IMR-90 (cell line): Measurements from ENCODE around the gene DNAH9. TPM values are rescaled to one million over a fixed set of nuclear protein-coding genes. Genes with fewer than 3 reads are reported as not detected.

Experiments
- ATAC-seq: fragments of 200-7000 bp; cut with Tn5 transposase; 2 replicates; pipeline ENCODE4 v1.9.1; 2020; ENCODE audit warnings: low read depth, mild to moderate bottlenecking, moderate library complexity
- BruUV-seq: library from RNA; stranded (reverse); fragments of 400-500 nt; replicated peaks from 2 replicates; lab custom pipeline; 2021; lab: Mats Ljungman, UMichigan
- CTCF ChIA-PET: fragments of 300-600 bp; formaldehyde crosslinking; extraction: SDS; loops from one replicate; lab custom pipeline; 2021; ENCODE audit warnings: antibody characterized with exemption; lab: Yijun Ruan, JAX
- POLR2A ChIA-PET: fragments of 300-600 bp; sonication (Branson Sonifier 250); formaldehyde crosslinking; loops from one replicate; lab custom pipeline; 2022; ENCODE audit warnings: antibody characterized with exemption; ENCODE audit not compliant: unreplicated experiment; lab: Charles Lee
- DNase-seq: peaks from one replicate; pipeline ENCODE4 v3.0.0; 2013
- H2AFZ ChIP-seq: replicated peaks from 2 replicates; pipeline ENCODE3; 2013; ENCODE audit warnings: low read length, mild to moderate bottlenecking; ENCODE audit not compliant: poor library complexity
- H2AK5ac ChIP-seq: 2 replicates; pipeline ENCODE4 v1.6.1; 2013; ENCODE audit warnings: low read depth, low read length, inconsistent platforms
- H2AK9ac ChIP-seq: replicated peaks from 2 replicates; pipeline ENCODE3; 2013; ENCODE audit warnings: mild to moderate bottlenecking, low read depth, low read length, moderate library complexity; ENCODE audit not compliant: poor library complexity
- H2BK120ac ChIP-seq: 2 replicates; pipeline ENCODE4 v1.6.1; 2013; ENCODE audit warnings: low read depth, low read length, inconsistent platforms
- H2BK15ac ChIP-seq: 3 replicates; pipeline ENCODE4 v1.6.1; 2013; ENCODE audit warnings: low read depth, low read length, inconsistent platforms
- H2BK20ac ChIP-seq: 2 replicates; pipeline ENCODE4 v1.6.1; 2013; ENCODE audit warnings: low read depth, mild to moderate bottlenecking, inconsistent platforms, low read length, moderate library complexity
- H2BK5ac ChIP-seq: 2 replicates; pipeline ENCODE4 v1.6.1; 2013; ENCODE audit warnings: mild to moderate bottlenecking, low read depth, low read length, inconsistent platforms; ENCODE audit not compliant: poor library complexity, severe bottlenecking
- H3K14ac ChIP-seq: replicated peaks from 2 replicates; pipeline ENCODE4 v1.6.1; 2013; ENCODE audit warnings: low read depth, low read length, inconsistent platforms
- H3K18ac ChIP-seq: 2 replicates; pipeline ENCODE4 v1.6.1; 2013; ENCODE audit warnings: low read depth, low read length, control low read depth
- H3K23ac ChIP-seq: 2 replicates; pipeline ENCODE4 v1.6.1; 2013; ENCODE audit warnings: low read depth, low read length, inconsistent platforms
- H3K27ac ChIP-seq: 2 replicates; pipeline ENCODE4 v1.5.1; 2013; ENCODE audit warnings: mild to moderate bottlenecking, control low read depth, low read length; ENCODE audit not compliant: insufficient read depth
- H3K27me3 ChIP-seq: 2 replicates; pipeline ENCODE4 v1.6.1; 2013; ENCODE audit warnings: low read length; ENCODE audit not compliant: control insufficient read depth, insufficient read depth
- H3K36me3 ChIP-seq: 2 replicates; pipeline ENCODE4 v1.6.1; 2013; ENCODE audit warnings: low read length, mixed read lengths; ENCODE audit not compliant: control insufficient read depth, insufficient read depth
- H3K4ac ChIP-seq: 2 replicates; pipeline ENCODE4 v1.6.1; 2013; ENCODE audit warnings: low read depth, low read length, inconsistent platforms
- H3K4me1 ChIP-seq: 2 replicates; pipeline ENCODE4 v1.6.1; 2013; ENCODE audit warnings: low read length, mixed read lengths; ENCODE audit not compliant: control insufficient read depth, insufficient read depth
- H3K4me2 ChIP-seq: 2 replicates; pipeline ENCODE4 v1.6.1; 2013; ENCODE audit warnings: low read depth, mild to moderate bottlenecking, control low read depth, low read length, moderate library complexity
- H3K4me3 ChIP-seq: 2 replicates; pipeline ENCODE4 v1.5.1; 2013; ENCODE audit warnings: low read depth, mild to moderate bottlenecking, control low read depth, low read length, moderate library complexity; ENCODE audit not compliant: insufficient read depth
- H3K56ac ChIP-seq: 2 replicates; pipeline ENCODE4 v1.6.1; 2013; ENCODE audit warnings: low read length, inconsistent platforms; ENCODE audit not compliant: insufficient read depth; ENCODE audit errors: extremely low read depth
- H3K79me1 ChIP-seq, 2 experiments: 2 replicates each; pipeline ENCODE4 v1.6.1; 2013; ENCODE audit warnings: low read length in 2 of 2, inconsistent platforms in 1 of 2, low read depth in 1 of 2
- H3K9ac ChIP-seq: 2 replicates; pipeline ENCODE4 v1.6.1; 2013; ENCODE audit warnings: low read depth, low read length, control low read depth
- H3K9me1 ChIP-seq: 2 replicates; pipeline ENCODE4 v1.6.1; 2013; ENCODE audit warnings: low read length, inconsistent platforms; ENCODE audit not compliant: insufficient read depth
- H3K9me3 ChIP-seq: 2 replicates; pipeline ENCODE4 v1.6.1; 2013; ENCODE audit warnings: low read length; ENCODE audit not compliant: control insufficient read depth, insufficient read depth
- H4K20me1 ChIP-seq: 2 replicates; pipeline ENCODE4 v1.6.1; 2013; ENCODE audit warnings: low read length, inconsistent platforms; ENCODE audit not compliant: insufficient read depth
- H4K5ac ChIP-seq: 2 replicates; pipeline ENCODE4 v1.6.1; 2013; ENCODE audit warnings: mild to moderate bottlenecking, low read depth, low read length, control low read depth
- H4K8ac ChIP-seq, 2 experiments: 2 replicates each; pipeline ENCODE4 v1.6.1; 2013; ENCODE audit warnings: low read depth in 2 of 2, low read length in 2 of 2, control low read depth in 1 of 2, inconsistent platforms in 1 of 2
- H4K91ac ChIP-seq: 2 replicates; pipeline ENCODE4 v1.6.1; 2013; ENCODE audit warnings: low read depth, low read length, inconsistent platforms; ENCODE audit not compliant: insufficient read depth
- BHLHE40 ChIP-seq: fragments of 150-350 bp; IDR thresholded peaks from 2 replicates; pipeline ENCODE4 v1.6.1; 2016; ENCODE audit warnings: mild to moderate bottlenecking, low read depth, low read length
- CEBPB ChIP-seq: IDR thresholded peaks from 2 replicates; pipeline ENCODE4 v1.6.1; 2012; ENCODE audit warnings: low read depth, low read length, improper control_type of control experiment
- CHD1 ChIP-seq: IDR thresholded peaks from 2 replicates; pipeline ENCODE4 v1.6.1; 2012; ENCODE audit warnings: low read depth, low read length, improper control_type of control experiment
- CTCF ChIP-seq: conservative IDR thresholded peaks from 2 replicates; pipeline ENCODE4 v1.5.1; 2012; ENCODE audit warnings: mild to moderate bottlenecking, low read depth, low read length, improper control_type of control experiment
- ELK1 ChIP-seq: fragments of 150-350 bp; IDR thresholded peaks from 2 replicates; pipeline ENCODE4 v1.6.1; 2016; ENCODE audit warnings: low read depth, mild to moderate bottlenecking, low read length, moderate library complexity, borderline replicate concordance
- FOS ChIP-seq: fragments of 150-350 bp; IDR thresholded peaks from 2 replicates; pipeline ENCODE4 v1.6.1; 2016; ENCODE audit warnings: low read depth, low read length
- MAFK ChIP-seq: IDR thresholded peaks from 2 replicates; pipeline ENCODE4 v1.6.1; 2012; ENCODE audit warnings: low read depth, low read length, improper control_type of control experiment
- MAZ ChIP-seq: IDR thresholded peaks from 2 replicates; pipeline ENCODE4 v1.6.1; 2012; ENCODE audit warnings: low read depth, mild to moderate bottlenecking, low read length, improper control_type of control experiment, moderate library complexity, borderline replicate concordance
- MXI1 ChIP-seq: IDR thresholded peaks from 2 replicates; pipeline ENCODE4 v1.6.1; 2012; ENCODE audit warnings: low read depth, mild to moderate bottlenecking, low read length, moderate library complexity, borderline replicate concordance
- NFE2L2 ChIP-seq: fragments of 150-350 bp; IDR thresholded peaks from 2 replicates; pipeline ENCODE4 v1.6.1; 2016; ENCODE audit warnings: low read depth, mild to moderate bottlenecking, low read length
- POLR2A ChIP-seq: IDR thresholded peaks from 2 replicates; pipeline ENCODE4 v1.6.1; 2012; ENCODE audit warnings: mild to moderate bottlenecking, low read depth, low read length
- RAD21 ChIP-seq: IDR thresholded peaks from 2 replicates; pipeline ENCODE4 v1.6.1; 2012; ENCODE audit warnings: low read length, improper control_type of control experiment
- RCOR1 ChIP-seq: IDR thresholded peaks from 2 replicates; pipeline ENCODE4 v1.6.1; 2012; ENCODE audit warnings: mild to moderate bottlenecking, low read length, improper control_type of control experiment; ENCODE audit not compliant: insufficient replicate concordance
- RFX5 ChIP-seq: IDR thresholded peaks from 2 replicates; pipeline ENCODE4 v1.8.0; 2012; ENCODE audit warnings: low read depth, mild to moderate bottlenecking, low read length, moderate library complexity
- SMC3 ChIP-seq: fragments of 150-350 bp; IDR thresholded peaks from 2 replicates; pipeline ENCODE4 v1.6.1; 2016; ENCODE audit warnings: low read depth, mild to moderate bottlenecking, antibody characterized with exemption, low read length, moderate library complexity
- USF2 ChIP-seq: fragments of 150-350 bp; IDR thresholded peaks from 2 replicates; pipeline ENCODE4 v1.6.1; 2017; ENCODE audit warnings: mild to moderate bottlenecking, antibody characterized with exemption, low read length, low read depth
- WGBS, 2 experiments: methylation state at CpG; one replicate each; pipeline versions ENCODE4 v1.1.5 to v1.1.7; 2013; ENCODE audit warnings: missing lambda C conversion rate in 2 of 2; ENCODE audit not compliant: insufficient read length in 1 of 2; ENCODE audit errors: extremely low coverage in 2 of 2; 5-methylcytosine and 5-hydroxymethylcytosine counted together
- dilution Hi-C: fragments of 300-500 bp; cut with HindIII; formaldehyde crosslinking; loops from one replicate; pipeline ENCODE4 v1.14.3; 2018; ENCODE audit warnings: low sequenced_read_pairs; ENCODE audit not compliant: unreplicated experiment
- in situ Hi-C: fragments of 300-500 bp; cut with MboI; formaldehyde crosslinking; loops from 3 replicates; pipeline ENCODE4 v1.14.3; 2019; ENCODE audit warnings: low sequenced_read_pairs, inconsistent platforms, mixed read lengths
- intact Hi-C: fragments of 100-400 bp; cut with micrococcal nuclease; formaldehyde crosslinking; loops from 2 replicates; pipeline ENCODE4 v1.10.0; 2022
- polyA plus RNA-seq, 3 experiments: library from polyadenylated mRNA; depleted of rRNA; stranded (reverse); fragments of >200 nt; gene quantifications; 2 replicates each; pipeline ENCODE4 v1.2.3, GENCODE V29; 2012; ENCODE audit warnings: low replicate concordance in 1 of 3
- total RNA-seq: library from RNA; depleted of rRNA; stranded (reverse); fragments of >200 nt; gene quantifications from 2 replicates; pipeline ENCODE4 v1.2.3, GENCODE V29; 2012

Gene DNAH9
- total and polyA plus RNA-seq, 2 of the 4 experiments (the other 2 are of a cell fraction) = not detected

GRCh38 chr17:11940904-11941303, 342.6 kb downstream of the DNAH9 start:
- ChIA-PET CTCF (no interaction called here), POLR2A (no interaction called here)
- H3K36me3 ChIP-seq = no peaks in the 10 kb centered on the region
- no peak overlapping the region for H3K4me2 ChIP-seq
- dilution Hi-C loops (no loop called here), intact Hi-C loops (no loop called here), in situ Hi-C loops (no loop called here)
- no peak overlapping the region for H2AFZ ChIP-seq
- H3K18ac ChIP-seq = no peak overlapping the region
- 43% methylated on average over 2 of the region's 2 CpGs; no CpG with 5 or more reads in 1 of the 2 experiments for WGBS, 2 experiments
- no TSS peak for BruUV-seq
- no peak overlapping the region for H4K91ac ChIP-seq
- no peak overlapping the region for H3K56ac ChIP-seq
- no peak overlapping the region for H3K14ac ChIP-seq
- ATAC-seq (no peak), DNase-seq (no peak)
- H2AK9ac ChIP-seq = no peak overlapping the region
- no peak overlapping the region for H3K4me3 ChIP-seq
- no peaks in the 10 kb centered on the region for H4K20me1 ChIP-seq
- no peak overlapping the region for H3K4ac ChIP-seq
- H3K9me3 ChIP-seq = no peaks in the 10 kb centered on the region
- no peaks in the 10 kb centered on the region for H3K4me1 ChIP-seq
- H3K27ac ChIP-seq = no peak overlapping the region
- H4K8ac ChIP-seq = no peak overlapping the region
- H3K79me1 ChIP-seq = no peaks in the 10 kb centered on the region
- H2BK20ac ChIP-seq = no peak overlapping the region
- no peak overlapping the region for H2BK5ac ChIP-seq
- no peak overlapping the region for H2BK15ac ChIP-seq
- H3K9ac ChIP-seq = no peak overlapping the region
- no peaks in the 10 kb centered on the region for H3K27me3 ChIP-seq
- no peak overlapping the region for H3K23ac ChIP-seq
- no peak for TF ChIP-seq MAFK
- no peak for TF ChIP-seq CHD1
- no peak for TF ChIP-seq CTCF
- TF ChIP-seq RCOR1 = no peak
- no peak for TF ChIP-seq MAZ
- TF ChIP-seq MXI1 = no peak
- TF ChIP-seq USF2 = no peak
- TF ChIP-seq FOS = no peak
- TF ChIP-seq RAD21 = no peak
- no peak for TF ChIP-seq SMC3
- no peak for TF ChIP-seq ELK1
- TF ChIP-seq POLR2A = no peak
- no peak for TF ChIP-seq BHLHE40
- TF ChIP-seq NFE2L2 = no peak
- no peak for TF ChIP-seq CEBPB
- no peak for TF ChIP-seq RFX5
- H2BK120ac ChIP-seq = no peak overlapping the region
- no peak overlapping the region for H4K5ac ChIP-seq
- H2AK5ac ChIP-seq = no peak overlapping the region
- no peaks in the 10 kb centered on the region for H3K9me1 ChIP-seq
